HepG2 (cell line): ENCODE measurements around the gene PCNX1. TPM values are rescaled to one million over a fixed set of nuclear protein-coding genes. Genes with fewer than 3 reads are reported as not detected.
A peak's percentile ranks its signal among the peaks of the same experiment; 100 is the strongest.

ENCODE experiments used
- GLMP ChIP-seq: sonication (generic); formaldehyde crosslinking; IDR thresholded peaks from 2 replicates; pipeline ENCODE4 v1.9.0; 2021; ENCODE audit warnings: missing genetic modification reagents, mild to moderate bottlenecking, borderline replicate concordance
- KAT7 ChIP-seq: IDR thresholded peaks from 2 replicates; pipeline ENCODE4 v1.6.1; 2018; ENCODE audit warnings: borderline replicate concordance, missing compliant biosample characterization
- NBN ChIP-seq: fragments of 450-650 bp; conservative IDR thresholded peaks from 2 replicates; pipeline ENCODE4 v1.6.1; 2017
- PTBP1 ChIP-seq: fragments of 200-400 bp; formaldehyde crosslinking; IDR thresholded peaks from 2 replicates; pipeline ENCODE4 v1.6.1; 2018; ENCODE audit warnings: low read length, low read depth; ENCODE audit not compliant: poor library complexity, severe bottlenecking
- SIN3A ChIP-seq: IDR thresholded peaks from 2 replicates; pipeline ENCODE4 v1.6.1; 2011; ENCODE audit warnings: low read depth, mild to moderate bottlenecking, control low read depth, low read length, borderline replicate concordance
- TBP ChIP-seq: sonication (generic); formaldehyde crosslinking; IDR thresholded peaks from 2 replicates; pipeline ENCODE4 v1.5.0; 2020; ENCODE audit warnings: missing genetic modification reagents
- ZBTB43 ChIP-seq: sonication (generic); formaldehyde crosslinking; conservative IDR thresholded peaks from 2 replicates; pipeline ENCODE4 v1.4.0; 2020; ENCODE audit warnings: missing genetic modification reagents
- ZFP91 ChIP-seq: sonication (generic); formaldehyde crosslinking; IDR thresholded peaks from 2 replicates; pipeline ENCODE4 v1.9.0; 2022; ENCODE audit warnings: missing genetic modification reagents, mild to moderate bottlenecking, borderline replicate concordance
- ZNF143 ChIP-seq: sonication (generic); formaldehyde crosslinking; IDR thresholded peaks from 2 replicates; pipeline ENCODE4 v1.4.0; 2020; ENCODE audit warnings: missing genetic modification reagents
- ZNF17 ChIP-seq: sonication (generic); formaldehyde crosslinking; IDR thresholded peaks from 2 replicates; pipeline ENCODE4 v1.5.0; 2020; ENCODE audit warnings: mild to moderate bottlenecking, missing genetic modification reagents
- ZNF383 ChIP-seq: sonication (generic); formaldehyde crosslinking; IDR thresholded peaks from 2 replicates; pipeline ENCODE4 v1.4.0; 2020; ENCODE audit warnings: missing genetic modification reagents, mild to moderate bottlenecking, borderline replicate concordance
- ZNF557 ChIP-seq: sonication (generic); formaldehyde crosslinking; IDR thresholded peaks from 2 replicates; pipeline ENCODE4 v1.4.0; 2020; ENCODE audit warnings: missing genetic modification reagents
- ZNF678 ChIP-seq: sonication (generic); formaldehyde crosslinking; IDR thresholded peaks from 2 replicates; pipeline ENCODE4 v1.4.0; 2020; ENCODE audit warnings: mild to moderate bottlenecking, missing genetic modification reagents
- ZNF790 ChIP-seq: sonication (generic); formaldehyde crosslinking; IDR thresholded peaks from 2 replicates; pipeline ENCODE4 v1.8.0; 2022; ENCODE audit warnings: missing genetic modification reagents, mild to moderate bottlenecking, borderline replicate concordance
- polyA plus RNA-seq, 8 experiments: library from polyadenylated mRNA; depleted of rRNA in 3 of 8; stranded (reverse) in 7 of 8; unstranded in 1 of 8; fragments of >200 nt; fragmentation: Illumina TruSeq in 4 of 8; extraction: Trizol in 4 of 8; gene quantifications; 2 replicates each; pipeline versions ENCODE4 v1.2.1 to v1.2.3, GENCODE V29; 2011 to 2016; ENCODE audit warnings: low read depth in 4 of 8, missing spikeins in 1 of 8, mixed read lengths in 1 of 8; ENCODE audit not compliant: insufficient read depth in 1 of 8
- total RNA-seq, 5 experiments: library from RNA; depleted of rRNA; stranded (reverse); fragments of >200 nt; fragmentation: Illumina TruSeq; extraction: Trizol; gene quantifications; 2 replicates each; pipeline ENCODE4 v1.2.3, GENCODE V29; 2016; ENCODE audit warnings: low read depth in 1 of 5
- TF ChIP-seq, protein P1 (sequence below): sonication (generic); formaldehyde crosslinking; IDR thresholded peaks from 2 replicates; pipeline ENCODE4; 2020; ENCODE audit warnings: missing genetic modification reagents, mild to moderate bottlenecking, borderline replicate concordance
- TF ChIP-seq, protein P2 (sequence below): IDR thresholded peaks from 2 replicates; pipeline ENCODE4 v1.6.1; 2016; ENCODE audit warnings: low read depth, borderline replicate concordance

PCNX1 gene
- total and polyA plus RNA-seq, 2 of the 13 experiments (the other 11 are each of a cell fraction or from before 2014, with no cell fraction given) = 24.9 to 30.3 TPM

DNA sequence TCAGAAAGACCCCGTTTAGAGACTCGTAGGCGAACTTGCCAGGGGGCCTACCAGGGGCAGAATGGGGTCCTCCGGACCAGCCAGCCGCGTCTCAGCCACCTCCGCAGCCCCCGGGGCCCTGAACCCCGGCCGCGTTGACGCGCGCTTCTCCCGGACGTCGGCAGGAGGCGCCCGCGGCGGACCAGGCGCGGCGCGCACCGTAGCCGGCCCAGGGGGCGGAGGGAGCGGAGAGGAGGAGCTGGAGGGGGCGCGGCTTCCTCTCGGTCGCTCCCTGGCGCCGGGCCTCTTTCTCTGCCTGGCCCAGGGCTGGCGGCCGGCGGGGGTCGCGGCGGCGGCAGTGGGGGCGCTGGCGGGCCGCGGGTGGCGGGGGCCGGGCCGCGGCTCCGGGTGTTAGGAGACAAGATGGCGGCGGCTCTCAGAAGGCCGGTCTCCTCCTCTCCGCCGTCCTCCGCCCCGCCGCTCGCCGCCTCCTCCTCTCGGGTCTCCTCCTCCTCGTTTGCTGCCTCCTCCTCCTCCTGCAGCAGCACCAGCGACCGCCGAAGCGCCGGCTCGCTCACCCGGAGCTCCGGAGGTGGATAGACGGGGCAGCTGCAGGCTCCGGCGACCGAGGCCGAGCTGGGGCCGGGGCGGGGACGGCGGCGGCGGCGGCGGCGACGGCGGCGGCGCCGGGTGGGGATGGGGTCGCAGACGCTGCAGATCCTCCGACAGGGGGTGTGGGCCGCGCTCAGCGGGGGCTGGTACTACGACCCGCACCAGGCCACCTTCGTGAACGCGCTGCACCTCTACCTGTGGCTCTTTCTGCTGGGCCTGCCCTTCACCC is at the start of gene PCNX1 (continued):
- TF ChIP-seq, protein P1, sequence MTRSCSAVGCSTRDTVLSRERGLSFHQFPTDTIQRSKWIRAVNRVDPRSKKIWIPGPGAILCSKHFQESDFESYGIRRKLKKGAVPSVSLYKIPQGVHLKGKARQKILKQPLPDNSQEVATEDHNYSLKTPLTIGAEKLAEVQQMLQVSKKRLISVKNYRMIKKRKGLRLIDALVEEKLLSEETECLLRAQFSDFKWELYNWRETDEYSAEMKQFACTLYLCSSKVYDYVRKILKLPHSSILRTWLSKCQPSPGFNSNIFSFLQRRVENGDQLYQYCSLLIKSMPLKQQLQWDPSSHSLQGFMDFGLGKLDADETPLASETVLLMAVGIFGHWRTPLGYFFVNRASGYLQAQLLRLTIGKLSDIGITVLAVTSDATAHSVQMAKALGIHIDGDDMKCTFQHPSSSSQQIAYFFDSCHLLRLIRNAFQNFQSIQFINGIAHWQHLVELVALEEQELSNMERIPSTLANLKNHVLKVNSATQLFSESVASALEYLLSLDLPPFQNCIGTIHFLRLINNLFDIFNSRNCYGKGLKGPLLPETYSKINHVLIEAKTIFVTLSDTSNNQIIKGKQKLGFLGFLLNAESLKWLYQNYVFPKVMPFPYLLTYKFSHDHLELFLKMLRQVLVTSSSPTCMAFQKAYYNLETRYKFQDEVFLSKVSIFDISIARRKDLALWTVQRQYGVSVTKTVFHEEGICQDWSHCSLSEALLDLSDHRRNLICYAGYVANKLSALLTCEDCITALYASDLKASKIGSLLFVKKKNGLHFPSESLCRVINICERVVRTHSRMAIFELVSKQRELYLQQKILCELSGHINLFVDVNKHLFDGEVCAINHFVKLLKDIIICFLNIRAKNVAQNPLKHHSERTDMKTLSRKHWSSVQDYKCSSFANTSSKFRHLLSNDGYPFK (CRISPR knock-in tag) = no peak
- peak; percentile 81; the same call in 1 of the 2 replicates for TF ChIP-seq KAT7 (CRISPR knock-in tag)
- no peak for TF ChIP-seq ZNF17 (CRISPR knock-in tag)
- TF ChIP-seq, protein P2, sequence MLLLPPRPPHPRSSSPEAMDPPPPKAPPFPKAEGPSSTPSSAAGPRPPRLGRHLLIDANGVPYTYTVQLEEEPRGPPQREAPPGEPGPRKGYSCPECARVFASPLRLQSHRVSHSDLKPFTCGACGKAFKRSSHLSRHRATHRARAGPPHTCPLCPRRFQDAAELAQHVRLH = peak; percentile 40; the same call in 1 of the 2 replicates
- TF ChIP-seq TBP (CRISPR knock-in tag) = no peak
- no peak for TF ChIP-seq ZNF790 (CRISPR knock-in tag)
- TF ChIP-seq PTBP1 = no peak
- TF ChIP-seq NBN = no peak
- no peak for TF ChIP-seq ZNF143
- no peak for TF ChIP-seq ZNF383 (CRISPR knock-in tag)
- TF ChIP-seq ZNF557 = no peak
- TF ChIP-seq ZBTB43 (CRISPR knock-in tag) = no peak
- peak; percentile 63; the same call in 1 of the 2 replicates for TF ChIP-seq SIN3A
- no peak for TF ChIP-seq ZNF678 (CRISPR knock-in tag)
- no peak for TF ChIP-seq GLMP
- peak; percentile 63; the same call in 1 of the 2 replicates for TF ChIP-seq ZFP91 (CRISPR knock-in tag)
